IMR-90 (cell line): ENCODE measurements around the gene ADAMTS12. TPM values are rescaled to one million over a fixed set of nuclear protein-coding genes. Genes with fewer than 3 reads are reported as not detected.

ENCODE experiments used
- ATAC-seq: fragments of 200-7000 bp; cut with Tn5 transposase; 2 replicates; pipeline ENCODE4 v1.9.1; 2020; ENCODE audit warnings: low read depth, mild to moderate bottlenecking, moderate library complexity
- BruUV-seq: library from RNA; stranded (reverse); fragments of 400-500 nt; replicated peaks from 2 replicates; lab custom pipeline; 2021; lab: Mats Ljungman, UMichigan
- CTCF ChIA-PET: fragments of 300-600 bp; formaldehyde crosslinking; extraction: SDS; loops from one replicate; lab custom pipeline; 2021; ENCODE audit warnings: antibody characterized with exemption; lab: Yijun Ruan, JAX
- POLR2A ChIA-PET: fragments of 300-600 bp; sonication (Branson Sonifier 250); formaldehyde crosslinking; loops from one replicate; lab custom pipeline; 2022; ENCODE audit warnings: antibody characterized with exemption; ENCODE audit not compliant: unreplicated experiment; lab: Charles Lee
- DNase-seq: peaks from one replicate; pipeline ENCODE4 v3.0.0; 2013
- H2AFZ ChIP-seq: replicated peaks from 2 replicates; pipeline ENCODE3; 2013; ENCODE audit warnings: low read length, mild to moderate bottlenecking; ENCODE audit not compliant: poor library complexity
- H2AK5ac ChIP-seq: 2 replicates; pipeline ENCODE4 v1.6.1; 2013; ENCODE audit warnings: low read depth, low read length, inconsistent platforms
- H2AK9ac ChIP-seq: replicated peaks from 2 replicates; pipeline ENCODE3; 2013; ENCODE audit warnings: mild to moderate bottlenecking, low read depth, low read length, moderate library complexity; ENCODE audit not compliant: poor library complexity
- H2BK120ac ChIP-seq: 2 replicates; pipeline ENCODE4 v1.6.1; 2013; ENCODE audit warnings: low read depth, low read length, inconsistent platforms
- H2BK15ac ChIP-seq: 3 replicates; pipeline ENCODE4 v1.6.1; 2013; ENCODE audit warnings: low read depth, low read length, inconsistent platforms
- H2BK20ac ChIP-seq: 2 replicates; pipeline ENCODE4 v1.6.1; 2013; ENCODE audit warnings: low read depth, mild to moderate bottlenecking, inconsistent platforms, low read length, moderate library complexity
- H2BK5ac ChIP-seq: 2 replicates; pipeline ENCODE4 v1.6.1; 2013; ENCODE audit warnings: mild to moderate bottlenecking, low read depth, low read length, inconsistent platforms; ENCODE audit not compliant: poor library complexity, severe bottlenecking
- H3K14ac ChIP-seq: replicated peaks from 2 replicates; pipeline ENCODE4 v1.6.1; 2013; ENCODE audit warnings: low read depth, low read length, inconsistent platforms
- H3K18ac ChIP-seq: 2 replicates; pipeline ENCODE4 v1.6.1; 2013; ENCODE audit warnings: low read depth, low read length, control low read depth
- H3K23ac ChIP-seq: 2 replicates; pipeline ENCODE4 v1.6.1; 2013; ENCODE audit warnings: low read depth, low read length, inconsistent platforms
- H3K27ac ChIP-seq: 2 replicates; pipeline ENCODE4 v1.5.1; 2013; ENCODE audit warnings: mild to moderate bottlenecking, control low read depth, low read length; ENCODE audit not compliant: insufficient read depth
- H3K27me3 ChIP-seq: 2 replicates; pipeline ENCODE4 v1.6.1; 2013; ENCODE audit warnings: low read length; ENCODE audit not compliant: control insufficient read depth, insufficient read depth
- H3K36me3 ChIP-seq: 2 replicates; pipeline ENCODE4 v1.6.1; 2013; ENCODE audit warnings: low read length, mixed read lengths; ENCODE audit not compliant: control insufficient read depth, insufficient read depth
- H3K4ac ChIP-seq: 2 replicates; pipeline ENCODE4 v1.6.1; 2013; ENCODE audit warnings: low read depth, low read length, inconsistent platforms
- H3K4me1 ChIP-seq: 2 replicates; pipeline ENCODE4 v1.6.1; 2013; ENCODE audit warnings: low read length, mixed read lengths; ENCODE audit not compliant: control insufficient read depth, insufficient read depth
- H3K4me2 ChIP-seq: 2 replicates; pipeline ENCODE4 v1.6.1; 2013; ENCODE audit warnings: low read depth, mild to moderate bottlenecking, control low read depth, low read length, moderate library complexity
- H3K4me3 ChIP-seq: 2 replicates; pipeline ENCODE4 v1.5.1; 2013; ENCODE audit warnings: low read depth, mild to moderate bottlenecking, control low read depth, low read length, moderate library complexity; ENCODE audit not compliant: insufficient read depth
- H3K56ac ChIP-seq: 2 replicates; pipeline ENCODE4 v1.6.1; 2013; ENCODE audit warnings: low read length, inconsistent platforms; ENCODE audit not compliant: insufficient read depth; ENCODE audit errors: extremely low read depth
- H3K79me1 ChIP-seq, 2 experiments: 2 replicates each; pipeline ENCODE4 v1.6.1; 2013; ENCODE audit warnings: low read length in 2 of 2, inconsistent platforms in 1 of 2, low read depth in 1 of 2
- H3K9ac ChIP-seq: 2 replicates; pipeline ENCODE4 v1.6.1; 2013; ENCODE audit warnings: low read depth, low read length, control low read depth
- H3K9me1 ChIP-seq: 2 replicates; pipeline ENCODE4 v1.6.1; 2013; ENCODE audit warnings: low read length, inconsistent platforms; ENCODE audit not compliant: insufficient read depth
- H3K9me3 ChIP-seq: 2 replicates; pipeline ENCODE4 v1.6.1; 2013; ENCODE audit warnings: low read length; ENCODE audit not compliant: control insufficient read depth, insufficient read depth
- H4K20me1 ChIP-seq: 2 replicates; pipeline ENCODE4 v1.6.1; 2013; ENCODE audit warnings: low read length, inconsistent platforms; ENCODE audit not compliant: insufficient read depth
- H4K5ac ChIP-seq: 2 replicates; pipeline ENCODE4 v1.6.1; 2013; ENCODE audit warnings: mild to moderate bottlenecking, low read depth, low read length, control low read depth
- H4K8ac ChIP-seq, 2 experiments: 2 replicates each; pipeline ENCODE4 v1.6.1; 2013; ENCODE audit warnings: low read depth in 2 of 2, low read length in 2 of 2, control low read depth in 1 of 2, inconsistent platforms in 1 of 2
- H4K91ac ChIP-seq: 2 replicates; pipeline ENCODE4 v1.6.1; 2013; ENCODE audit warnings: low read depth, low read length, inconsistent platforms; ENCODE audit not compliant: insufficient read depth
- MAZ ChIP-seq: IDR thresholded peaks from 2 replicates; pipeline ENCODE4 v1.6.1; 2012; ENCODE audit warnings: low read depth, mild to moderate bottlenecking, low read length, improper control_type of control experiment, moderate library complexity, borderline replicate concordance
- POLR2A ChIP-seq: IDR thresholded peaks from 2 replicates; pipeline ENCODE4 v1.6.1; 2012; ENCODE audit warnings: mild to moderate bottlenecking, low read depth, low read length
- RAD21 ChIP-seq: IDR thresholded peaks from 2 replicates; pipeline ENCODE4 v1.6.1; 2012; ENCODE audit warnings: low read length, improper control_type of control experiment
- SMC3 ChIP-seq: fragments of 150-350 bp; IDR thresholded peaks from 2 replicates; pipeline ENCODE4 v1.6.1; 2016; ENCODE audit warnings: low read depth, mild to moderate bottlenecking, antibody characterized with exemption, low read length, moderate library complexity
- WGBS, 2 experiments: methylation state at CpG; one replicate each; pipeline versions ENCODE4 v1.1.5 to v1.1.7; 2013; ENCODE audit warnings: missing lambda C conversion rate in 2 of 2; ENCODE audit not compliant: insufficient read length in 1 of 2; ENCODE audit errors: extremely low coverage in 2 of 2; 5-methylcytosine and 5-hydroxymethylcytosine counted together
- dilution Hi-C: fragments of 300-500 bp; cut with HindIII; formaldehyde crosslinking; loops from one replicate; pipeline ENCODE4 v1.14.3; 2018; ENCODE audit warnings: low sequenced_read_pairs; ENCODE audit not compliant: unreplicated experiment
- in situ Hi-C: fragments of 300-500 bp; cut with MboI; formaldehyde crosslinking; loops from 3 replicates; pipeline ENCODE4 v1.14.3; 2019; ENCODE audit warnings: low sequenced_read_pairs, inconsistent platforms, mixed read lengths
- intact Hi-C: fragments of 100-400 bp; cut with micrococcal nuclease; formaldehyde crosslinking; loops from 2 replicates; pipeline ENCODE4 v1.10.0; 2022
- polyA plus RNA-seq, 3 experiments: library from polyadenylated mRNA; depleted of rRNA; stranded (reverse); fragments of >200 nt; gene quantifications; 2 replicates each; pipeline ENCODE4 v1.2.3, GENCODE V29; 2012; ENCODE audit warnings: low replicate concordance in 1 of 3
- total RNA-seq: library from RNA; depleted of rRNA; stranded (reverse); fragments of >200 nt; gene quantifications from 2 replicates; pipeline ENCODE4 v1.2.3, GENCODE V29; 2012
- TF ChIP-seq, protein P1 (sequence below): conservative IDR thresholded peaks from 2 replicates; pipeline ENCODE4 v1.5.1; 2012; ENCODE audit warnings: mild to moderate bottlenecking, low read depth, low read length, improper control_type of control experiment

Gene ADAMTS12
- total and polyA plus RNA-seq, 2 of the 4 experiments (the other 2 are of a cell fraction): 27.3 to 51.3 TPM

- ChIA-PET POLR2A (no interaction called here), CTCF (no interaction called here)
- Histone ChIP-seq H3K14ac (no peak overlapping the region), H4K5ac (no peak overlapping the region), H2BK5ac (no peak overlapping the region), H4K20me1 (no peaks in the 10 kb centered on the region; the same call in 1 of the 2 replicates), H3K9me1 (no peaks in the 10 kb centered on the region), H2BK15ac (no peak overlapping the region), H2AFZ (no peak overlapping the region), H3K79me1 (no peaks in the 10 kb centered on the region), H4K91ac (no peak overlapping the region), H3K4me3 (no peak overlapping the region), H3K56ac (no peak overlapping the region), H3K4me1 (no peaks in the 10 kb centered on the region), H3K9ac (no peak overlapping the region), H2BK120ac (no peak overlapping the region), H3K27me3 (no peaks in the 10 kb centered on the region), H2AK9ac (no peak overlapping the region), H3K36me3 (no peaks in the 10 kb centered on the region), H4K8ac (no peak overlapping the region), H3K18ac (no peak overlapping the region), H3K23ac (no peak overlapping the region), H3K4ac (no peak overlapping the region), H2AK5ac (no peak overlapping the region), H3K4me2 (no peak overlapping the region), H3K27ac (no peak overlapping the region), H2BK20ac (no peak overlapping the region), H3K9me3 (no peaks in the 10 kb centered on the region)
- no peak for DNase-seq
- no peak for ATAC-seq
- TF ChIP-seq, protein P1, sequence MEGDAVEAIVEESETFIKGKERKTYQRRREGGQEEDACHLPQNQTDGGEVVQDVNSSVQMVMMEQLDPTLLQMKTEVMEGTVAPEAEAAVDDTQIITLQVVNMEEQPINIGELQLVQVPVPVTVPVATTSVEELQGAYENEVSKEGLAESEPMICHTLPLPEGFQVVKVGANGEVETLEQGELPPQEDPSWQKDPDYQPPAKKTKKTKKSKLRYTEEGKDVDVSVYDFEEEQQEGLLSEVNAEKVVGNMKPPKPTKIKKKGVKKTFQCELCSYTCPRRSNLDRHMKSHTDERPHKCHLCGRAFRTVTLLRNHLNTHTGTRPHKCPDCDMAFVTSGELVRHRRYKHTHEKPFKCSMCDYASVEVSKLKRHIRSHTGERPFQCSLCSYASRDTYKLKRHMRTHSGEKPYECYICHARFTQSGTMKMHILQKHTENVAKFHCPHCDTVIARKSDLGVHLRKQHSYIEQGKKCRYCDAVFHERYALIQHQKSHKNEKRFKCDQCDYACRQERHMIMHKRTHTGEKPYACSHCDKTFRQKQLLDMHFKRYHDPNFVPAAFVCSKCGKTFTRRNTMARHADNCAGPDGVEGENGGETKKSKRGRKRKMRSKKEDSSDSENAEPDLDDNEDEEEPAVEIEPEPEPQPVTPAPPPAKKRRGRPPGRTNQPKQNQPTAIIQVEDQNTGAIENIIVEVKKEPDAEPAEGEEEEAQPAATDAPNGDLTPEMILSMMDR: no peak
- TF ChIP-seq MAZ (no peak), POLR2A (no peak), SMC3 (no peak), RAD21 (no peak)
- intact Hi-C loops (loop anchor here (5.0 to 10.0 kb wide), 3 partner anchors 123 to 458 kb away; no protein-coding TSS in a partner anchor), in situ Hi-C loops (loop anchor here (5.0 kb wide), 1 partner anchor 463 kb away; no protein-coding TSS in a partner anchor), dilution Hi-C loops (no loop called here)
- no TSS peak for BruUV-seq
- 70% methylated on average over 1 of the region's 6 CpGs; no CpG with 5 or more reads in 1 of the 2 experiments for WGBS, 2 experiments
These were observed 38.3 kb upstream of the ADAMTS12 start for GRCh38 chr5:33929925-33930690.
